ENCODE measurements around the gene TMEM225B. TPM values are rescaled to one million over a fixed set of nuclear protein-coding genes. Genes with fewer than 3 reads are reported as not detected.
"Not testable (repeated sequence)": the region's sequence is repeated elsewhere in the genome, so short reads cannot be mapped to it uniquely, and the experiment has no call there.

TMEM225B gene
- 0.91 and 1.4 TPM in 2 replicates for total RNA-seq
- long read RNA-seq = 0 reads

- Mint-ChIP-seq H3K27ac (no peak within 1 kb of the TSS), H3K36me3 (ENCODE audit: insufficient read depth) (no peaks in the 10 kb centered on the region), H3K4me3 (ENCODE audit: low read depth) (no peak within 1 kb of the TSS), H3K4me1 (ENCODE audit: low read depth) (no peaks in the 10 kb centered on the region), H3K9me3 (ENCODE audit: low read depth) (no peaks in the 10 kb centered on the region), H3K27me3 (peaks cover 8% of the 10 kb centered on the region)
- no peak for TF ChIP-seq CTCF (IDR thresholded peaks at IDR 0.05; ENCODE audit: unreplicated experiment)
- DNase-seq (ENCODE audit: low spot score, unreplicated experiment) = no peak
These were observed at the start of gene TMEM225B for GRCh38 chr7:99597762-99598501. TMEM225B (plus strand) TSS chr7:99598267; CDS start chr7:99604389, 6,122 bp downstream.

- not testable (repeated sequence) for H3K27me3 Mint-ChIP-seq; DNase-seq (ENCODE audit: low spot score, unreplicated experiment); H3K27ac Mint-ChIP-seq; H3K4me3 Mint-ChIP-seq (ENCODE audit: low read depth); H3K4me1 Mint-ChIP-seq (ENCODE audit: low read depth)
- Mint-ChIP-seq H3K9me3 (ENCODE audit: low read depth) (peaks cover 17% of the 10 kb centered on the region), H3K36me3 (ENCODE audit: insufficient read depth) (peaks cover 43% of the 10 kb centered on the region)
These were observed 48.5 kb upstream of the TMEM225B start for GRCh38 chr7:99549545-99549944.

GRCh38 chr7:99551334-99551733, 46.7 kb upstream of the TMEM225B start:
- peaks cover 9% of the 10 kb centered on the region for H3K4me1 Mint-ChIP-seq (ENCODE audit: low read depth)
- H3K4me3 Mint-ChIP-seq (ENCODE audit: low read depth) = peak overlapping the region; percentile 92
- DNase-seq (ENCODE audit: low spot score, unreplicated experiment) = no peak
- H3K27me3 Mint-ChIP-seq = no peaks in the 10 kb centered on the region
- peak overlapping the region; percentile 75 for H3K27ac Mint-ChIP-seq
- peaks cover 45% of the 10 kb centered on the region for H3K36me3 Mint-ChIP-seq (ENCODE audit: insufficient read depth)
- peaks cover 17% of the 10 kb centered on the region for H3K9me3 Mint-ChIP-seq (ENCODE audit: low read depth)
- no peak for TF ChIP-seq CTCF (IDR thresholded peaks at IDR 0.05; ENCODE audit: unreplicated experiment)

GRCh38 chr7:99551767-99552463, 46.2 kb upstream of the TMEM225B start, which contains the start of gene FAM200A:
FAM200A (minus strand) TSS chr7:99552114; CDS start chr7:99548407, 3,707 bp downstream.
- no peaks in the 10 kb centered on the region for H3K27me3 Mint-ChIP-seq

GRCh38 chr7:99553039-99553438, 45.0 kb upstream of the TMEM225B start:
- Mint-ChIP-seq H3K36me3 (ENCODE audit: insufficient read depth) (peaks cover 29% of the 10 kb centered on the region), H3K27ac (no peak overlapping the region), H3K4me1 (ENCODE audit: low read depth) (peaks cover 19% of the 10 kb centered on the region), H3K4me3 (ENCODE audit: low read depth) (peak overlapping the region; percentile 15), H3K27me3 (no peaks in the 10 kb centered on the region), H3K9me3 (ENCODE audit: low read depth) (peaks cover 7% of the 10 kb centered on the region)
- no peak for TF ChIP-seq CTCF (IDR thresholded peaks at IDR 0.05; ENCODE audit: unreplicated experiment)
- DNase-seq (ENCODE audit: low spot score, unreplicated experiment) = no peak

More at GRCh38 chr7:99551767-99552463, 46.2 kb upstream of the TMEM225B start, which contains the start of gene FAM200A:
- Mint-ChIP-seq H3K4me1 (ENCODE audit: low read depth) (peaks cover 9% of the 10 kb centered on the region), H3K27ac (peak within 1 kb of the TSS; percentile 75), H3K4me3 (ENCODE audit: low read depth) (peak within 1 kb of the TSS; percentile 92), H3K9me3 (ENCODE audit: low read depth) (peaks cover 12% of the 10 kb centered on the region), H3K36me3 (ENCODE audit: insufficient read depth) (peaks cover 40% of the 10 kb centered on the region)
- no peak for TF ChIP-seq CTCF (IDR thresholded peaks at IDR 0.05; ENCODE audit: unreplicated experiment)
- DNase-seq (ENCODE audit: low spot score, unreplicated experiment) = peak; percentile 60

Measured in progenitor cell of endocrine pancreas (in vitro differentiated cells).